HEK293 (cell line): ENCODE measurements around the gene AKT2.

ENCODE experiments used
- BCL11B ChIP-seq: fragments of 450-650 bp; formaldehyde crosslinking; IDR thresholded peaks from 2 replicates; pipeline ENCODE4 v1.5.1; 2016; ENCODE audit warnings: low read depth, missing biosample characterization, missing genetic modification characterization
- CTCF ChIP-seq: fragments of 450-650 bp; formaldehyde crosslinking; IDR thresholded peaks from 2 replicates; pipeline ENCODE4 v1.5.1; 2016; ENCODE audit warnings: missing biosample characterization, missing genetic modification characterization
- EGR2 ChIP-seq: fragments of 450-650 bp; formaldehyde crosslinking; IDR thresholded peaks from 2 replicates; pipeline ENCODE4 v1.5.1; 2016; ENCODE audit warnings: low read depth, missing biosample characterization, missing genetic modification characterization
- KLF10 ChIP-seq: fragments of 450-650 bp; IDR thresholded peaks from 2 replicates; pipeline ENCODE4 v1.5.1; 2018; ENCODE audit warnings: missing biosample characterization, mild to moderate bottlenecking, missing genetic modification characterization
- KLF8 ChIP-seq: fragments of 450-650 bp; formaldehyde crosslinking; IDR thresholded peaks from 2 replicates; pipeline ENCODE4 v1.5.1; 2016; ENCODE audit warnings: missing biosample characterization, missing genetic modification characterization
- PRDM6 ChIP-seq: fragments of 450-650 bp; formaldehyde crosslinking; IDR thresholded peaks from 2 replicates; pipeline ENCODE4 v1.5.1; 2017; ENCODE audit warnings: missing biosample characterization, missing genetic modification characterization
- REPIN1 ChIP-seq: fragments of 450-650 bp; formaldehyde crosslinking; IDR thresholded peaks from 2 replicates; pipeline ENCODE4 v1.5.1; 2017; ENCODE audit warnings: missing biosample characterization, missing genetic modification characterization, low read depth
- SCRT1 ChIP-seq: fragments of 450-650 bp; formaldehyde crosslinking; IDR thresholded peaks from 2 replicates; pipeline ENCODE4 v1.5.1; 2016; ENCODE audit warnings: missing biosample characterization, missing genetic modification characterization, borderline replicate concordance
- SP3 ChIP-seq: fragments of 450-650 bp; formaldehyde crosslinking; IDR thresholded peaks from 2 replicates; pipeline ENCODE4 v1.5.1; 2016; ENCODE audit warnings: missing biosample characterization, missing genetic modification characterization
- SP7 ChIP-seq: fragments of 450-650 bp; formaldehyde crosslinking; IDR thresholded peaks from 2 replicates; pipeline ENCODE4 v1.5.1; 2016; ENCODE audit warnings: missing biosample characterization, missing genetic modification characterization
- TCF7L2 ChIP-seq: IDR thresholded peaks from 2 replicates; pipeline ENCODE4 v1.6.1; 2011; ENCODE audit warnings: low read depth, mild to moderate bottlenecking, inconsistent platforms, low read length, moderate library complexity, borderline replicate concordance
- WT1 ChIP-seq: fragments of 450-650 bp; formaldehyde crosslinking; IDR thresholded peaks from 2 replicates; pipeline ENCODE4 v1.5.1; 2016; ENCODE audit warnings: missing biosample characterization, missing genetic modification characterization
- ZBTB10 ChIP-seq: fragments of 450-650 bp; formaldehyde crosslinking; IDR thresholded peaks from 2 replicates; pipeline ENCODE4 v1.5.1; 2016; ENCODE audit warnings: missing biosample characterization, missing genetic modification characterization
- ZFP37 ChIP-seq: fragments of 450-650 bp; formaldehyde crosslinking; IDR thresholded peaks from 2 replicates; pipeline ENCODE4 v1.5.1; 2016; ENCODE audit warnings: missing biosample characterization, missing genetic modification characterization
- ZNF148 ChIP-seq: fragments of 450-650 bp; formaldehyde crosslinking; IDR thresholded peaks from 2 replicates; pipeline ENCODE4 v1.5.0; 2017; ENCODE audit warnings: missing biosample characterization, missing genetic modification characterization, borderline replicate concordance
- ZNF211 ChIP-seq: fragments of 450-650 bp; formaldehyde crosslinking; IDR thresholded peaks from 2 replicates; pipeline ENCODE4 v1.5.1; 2016; ENCODE audit warnings: low read depth, missing biosample characterization, missing genetic modification characterization
- ZNF24 ChIP-seq: fragments of 450-650 bp; formaldehyde crosslinking; IDR thresholded peaks from 2 replicates; pipeline ENCODE4 v1.5.1; 2016; ENCODE audit warnings: missing biosample characterization, missing genetic modification characterization
- ZNF266 ChIP-seq: fragments of 450-650 bp; formaldehyde crosslinking; IDR thresholded peaks from 2 replicates; pipeline ENCODE4 v1.5.1; 2016; ENCODE audit warnings: missing biosample characterization, missing genetic modification characterization, low read depth
- ZNF335 ChIP-seq: fragments of 450-650 bp; formaldehyde crosslinking; conservative IDR thresholded peaks from 2 replicates; pipeline ENCODE4 v1.5.1; 2016; ENCODE audit warnings: missing biosample characterization, missing genetic modification characterization
- ZNF394 ChIP-seq: fragments of 450-650 bp; formaldehyde crosslinking; IDR thresholded peaks from 2 replicates; pipeline ENCODE4 v1.5.1; 2016; ENCODE audit warnings: missing biosample characterization, missing genetic modification characterization, mild to moderate bottlenecking, moderate library complexity, borderline replicate concordance
- ZNF510 ChIP-seq: fragments of 450-650 bp; formaldehyde crosslinking; IDR thresholded peaks from 2 replicates; pipeline ENCODE4 v1.5.1; 2018; ENCODE audit warnings: mild to moderate bottlenecking, missing genetic modification characterization, missing biosample characterization; ENCODE audit not compliant: insufficient replicate concordance
- ZNF548 ChIP-seq: fragments of 450-650 bp; formaldehyde crosslinking; IDR thresholded peaks from 2 replicates; pipeline ENCODE4 v1.5.1; 2016; ENCODE audit warnings: missing biosample characterization, missing genetic modification characterization
- ZNF596 ChIP-seq: fragments of 450-650 bp; IDR thresholded peaks from 2 replicates; pipeline ENCODE4 v1.5.0; 2018; ENCODE audit warnings: missing biosample characterization, mild to moderate bottlenecking, missing genetic modification characterization, moderate library complexity
- ZNF629 ChIP-seq: fragments of 450-650 bp; formaldehyde crosslinking; IDR thresholded peaks from 2 replicates; pipeline ENCODE4 v1.5.1; 2017; ENCODE audit warnings: missing biosample characterization, missing genetic modification characterization
- ZNF658 ChIP-seq: fragments of 450-650 bp; formaldehyde crosslinking; IDR thresholded peaks from 2 replicates; pipeline ENCODE4; 2016; ENCODE audit warnings: missing biosample characterization, missing genetic modification characterization
- ZNF707 ChIP-seq: fragments of 450-650 bp; formaldehyde crosslinking; IDR thresholded peaks from 2 replicates; pipeline ENCODE4 v1.5.1; 2016; ENCODE audit warnings: missing biosample characterization, missing genetic modification characterization
- ZNF768 ChIP-seq: fragments of 450-650 bp; formaldehyde crosslinking; IDR thresholded peaks from 2 replicates; pipeline ENCODE4 v1.5.1; 2018; ENCODE audit warnings: missing biosample characterization, mild to moderate bottlenecking, missing genetic modification characterization
- ZNF785 ChIP-seq: fragments of 450-650 bp; formaldehyde crosslinking; IDR thresholded peaks from 2 replicates; pipeline ENCODE4 v1.5.1; 2016; ENCODE audit warnings: missing biosample characterization, missing genetic modification characterization
- ZSCAN30 ChIP-seq: fragments of 450-650 bp; IDR thresholded peaks from 2 replicates; pipeline ENCODE4 v1.5.1; 2018; ENCODE audit warnings: missing biosample characterization, mild to moderate bottlenecking, missing genetic modification characterization, moderate library complexity
- ZSCAN4 ChIP-seq: fragments of 450-650 bp; formaldehyde crosslinking; IDR thresholded peaks from 2 replicates; pipeline ENCODE4 v1.5.1; 2017; ENCODE audit warnings: missing biosample characterization, missing genetic modification characterization

AKT2 gene

GRCh38 chr19:40217027-40217810, 67.9 kb downstream of the AKT2 start (continued):
- TF ChIP-seq ZNF148 (tag by site-specific recombination) (0 out of 2 replicates have a peak, but pooled peaks have one; percentile 42), EGR2 (tag by site-specific recombination) (0 out of 2 replicates have a peak, but pooled peaks have one; percentile 12), SP7 (tag by site-specific recombination) (peak; percentile 74; the same call in 1 of the 2 replicates), PRDM6 (tag by site-specific recombination) (no peak), ZNF335 (tag by site-specific recombination) (peak; percentile 98), KLF10 (tag by site-specific recombination) (peak; percentile 34; the same call in 1 of the 2 replicates), CTCF (tag by site-specific recombination) (peak; percentile 92), SCRT1 (tag by site-specific recombination) (no peak), ZNF266 (tag by site-specific recombination) (no peak; the same call in 1 of the 2 replicates), SP3 (tag by site-specific recombination) (peak; percentile 61), REPIN1 (tag by site-specific recombination) (peak; percentile 79; the same call in 1 of the 2 replicates), ZNF707 (tag by site-specific recombination) (no peak), ZNF510 (tag by site-specific recombination) (no peak), ZNF785 (tag by site-specific recombination) (no peak), ZNF629 (tag by site-specific recombination) (no peak; the same call in 1 of the 2 replicates), ZNF768 (tag by site-specific recombination) (no peak), ZNF658 (no peak), ZNF24 (tag by site-specific recombination) (peak; percentile 45; the same call in 1 of the 2 replicates), ZNF211 (tag by site-specific recombination) (no peak), ZSCAN4 (tag by site-specific recombination) (no peak), ZSCAN30 (tag by site-specific recombination) (peak; percentile 57; the same call in 1 of the 2 replicates), KLF8 (tag by site-specific recombination) (peak; percentile 78; the same call in 1 of the 2 replicates), ZFP37 (tag by site-specific recombination) (peak; percentile 49; the same call in 1 of the 2 replicates), ZNF596 (tag by site-specific recombination) (no peak), WT1 (tag by site-specific recombination) (no peak; the same call in 1 of the 2 replicates), ZNF394 (tag by site-specific recombination) (peak; percentile 38; the same call in 1 of the 2 replicates), BCL11B (tag by site-specific recombination) (no peak), TCF7L2 (no peak), ZNF548 (tag by site-specific recombination) (no peak), ZBTB10 (tag by site-specific recombination) (0 out of 2 replicates have a peak, but pooled peaks have one; percentile 34)
